Measurements from ENCODE around the gene SH2B2.

The SH2B2 gene

DNA sequence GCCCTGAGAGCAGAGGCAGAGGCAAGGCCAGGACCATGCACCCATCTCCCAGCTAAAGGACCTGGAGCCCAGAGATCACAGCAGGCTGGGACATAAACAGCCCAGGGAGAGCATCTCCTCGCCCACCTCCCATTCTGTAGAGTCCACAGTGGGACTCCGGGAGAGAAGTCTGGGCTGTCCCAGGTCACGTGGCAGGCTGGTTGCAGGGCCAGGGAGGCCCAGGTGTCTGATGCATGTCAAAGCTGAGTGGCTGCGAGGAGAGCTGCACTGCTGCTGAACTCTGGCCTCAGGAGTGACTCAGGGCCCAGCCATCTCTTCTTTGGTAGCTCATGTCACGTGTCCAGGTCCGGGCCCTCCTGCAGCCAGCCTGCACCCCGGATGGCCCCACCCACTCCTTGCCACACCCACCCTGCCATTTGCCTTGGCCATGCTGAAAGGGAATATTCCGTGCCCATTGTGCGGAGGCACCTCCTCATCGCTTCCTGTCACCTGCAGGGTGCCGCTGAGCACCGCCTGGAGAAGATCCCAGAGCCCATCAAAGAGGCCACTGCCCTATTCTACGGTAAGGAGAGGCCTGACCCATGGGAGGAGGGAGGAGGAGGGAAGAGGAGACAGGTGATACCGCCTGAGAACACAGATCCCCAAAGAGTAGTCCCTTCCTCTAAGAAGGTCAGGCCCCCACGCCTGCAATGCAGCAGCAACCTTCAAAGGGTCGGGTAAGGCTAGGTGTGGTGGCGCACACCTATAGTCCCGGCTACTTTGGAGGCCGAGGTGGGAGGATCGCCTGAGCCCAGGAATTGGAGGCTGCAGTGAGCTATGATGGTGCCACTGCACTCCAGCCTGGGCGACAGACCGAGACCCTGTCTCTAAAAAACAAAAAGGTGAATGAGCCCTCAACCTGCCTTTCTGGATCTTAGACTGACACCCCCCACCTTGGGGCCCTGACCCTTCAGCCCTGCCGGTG lies 12.6 kb upstream of the SH2B2 start:
- no peak for DNase-seq (ENCODE audit: low read depth)

GRCh38 chr7:102275123-102275703 lies 11.5 kb upstream of the SH2B2 start:
- no peak for DNase-seq (ENCODE audit: low read depth)
- TF ChIP-seq POLR2A (IDR thresholded peaks at IDR 0.05; ENCODE audit: extremely low read depth, insufficient read length): no peak
- no peak for TF ChIP-seq MYC (IDR thresholded peaks at IDR 0.05; ENCODE audit: low read depth, low read length)
- no peak for TF ChIP-seq MAX (IDR thresholded peaks at IDR 0.05; ENCODE audit: low read depth, low read length)
- TF ChIP-seq, protein P1, sequence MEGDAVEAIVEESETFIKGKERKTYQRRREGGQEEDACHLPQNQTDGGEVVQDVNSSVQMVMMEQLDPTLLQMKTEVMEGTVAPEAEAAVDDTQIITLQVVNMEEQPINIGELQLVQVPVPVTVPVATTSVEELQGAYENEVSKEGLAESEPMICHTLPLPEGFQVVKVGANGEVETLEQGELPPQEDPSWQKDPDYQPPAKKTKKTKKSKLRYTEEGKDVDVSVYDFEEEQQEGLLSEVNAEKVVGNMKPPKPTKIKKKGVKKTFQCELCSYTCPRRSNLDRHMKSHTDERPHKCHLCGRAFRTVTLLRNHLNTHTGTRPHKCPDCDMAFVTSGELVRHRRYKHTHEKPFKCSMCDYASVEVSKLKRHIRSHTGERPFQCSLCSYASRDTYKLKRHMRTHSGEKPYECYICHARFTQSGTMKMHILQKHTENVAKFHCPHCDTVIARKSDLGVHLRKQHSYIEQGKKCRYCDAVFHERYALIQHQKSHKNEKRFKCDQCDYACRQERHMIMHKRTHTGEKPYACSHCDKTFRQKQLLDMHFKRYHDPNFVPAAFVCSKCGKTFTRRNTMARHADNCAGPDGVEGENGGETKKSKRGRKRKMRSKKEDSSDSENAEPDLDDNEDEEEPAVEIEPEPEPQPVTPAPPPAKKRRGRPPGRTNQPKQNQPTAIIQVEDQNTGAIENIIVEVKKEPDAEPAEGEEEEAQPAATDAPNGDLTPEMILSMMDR (IDR thresholded peaks at IDR 0.05; ENCODE audit: low read depth, low read length): no peak
- H3K4me3 ChIP-seq (ENCODE audit: low read depth, low read length): no peak overlapping the region

More for the DNA sequence above, 12.6 kb upstream of the SH2B2 start:
- no peak for TF ChIP-seq POLR2A (IDR thresholded peaks at IDR 0.05; ENCODE audit: extremely low read depth, insufficient read length)
- TF ChIP-seq, protein P1 (IDR thresholded peaks at IDR 0.05; ENCODE audit: low read depth, low read length): no peak
- no peak for TF ChIP-seq MAX (IDR thresholded peaks at IDR 0.05; ENCODE audit: low read depth, low read length)
- no peak for TF ChIP-seq MYC (IDR thresholded peaks at IDR 0.05; ENCODE audit: low read depth, low read length)
- H3K4me3 ChIP-seq (ENCODE audit: low read depth, low read length): no peak overlapping the region

DNA sequence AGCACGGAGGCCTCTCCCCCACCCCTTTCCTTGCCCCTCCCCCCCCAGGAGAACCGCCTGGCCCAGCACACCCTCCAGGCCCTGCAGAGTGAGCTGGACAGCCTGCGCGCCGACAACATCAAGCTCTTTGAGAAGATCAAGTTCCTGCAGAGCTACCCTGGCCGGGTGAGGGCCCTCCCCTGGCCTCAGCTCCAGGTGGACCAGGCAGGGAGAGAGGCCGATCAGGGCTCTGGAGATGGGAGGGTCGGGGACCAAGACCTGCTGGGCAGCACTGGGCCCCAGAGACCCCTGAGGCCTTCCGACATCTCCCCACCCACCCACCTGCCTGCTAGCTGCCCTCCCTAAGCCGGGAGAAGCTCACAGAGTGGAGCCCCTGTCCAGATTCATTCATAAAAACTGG lies 8.8 kb upstream of the SH2B2 start:
- H3K4me3 ChIP-seq (ENCODE audit: low read depth, low read length): no peak overlapping the region
- no peak for DNase-seq (ENCODE audit: low read depth)
- no peak for TF ChIP-seq POLR2A (IDR thresholded peaks at IDR 0.05; ENCODE audit: extremely low read depth, insufficient read length)
- no peak for TF ChIP-seq MAX (IDR thresholded peaks at IDR 0.05; ENCODE audit: low read depth, low read length)
- TF ChIP-seq MYC (IDR thresholded peaks at IDR 0.05; ENCODE audit: low read depth, low read length): no peak
- TF ChIP-seq, protein P1 (IDR thresholded peaks at IDR 0.05; ENCODE audit: low read depth, low read length): no peak

DNA sequence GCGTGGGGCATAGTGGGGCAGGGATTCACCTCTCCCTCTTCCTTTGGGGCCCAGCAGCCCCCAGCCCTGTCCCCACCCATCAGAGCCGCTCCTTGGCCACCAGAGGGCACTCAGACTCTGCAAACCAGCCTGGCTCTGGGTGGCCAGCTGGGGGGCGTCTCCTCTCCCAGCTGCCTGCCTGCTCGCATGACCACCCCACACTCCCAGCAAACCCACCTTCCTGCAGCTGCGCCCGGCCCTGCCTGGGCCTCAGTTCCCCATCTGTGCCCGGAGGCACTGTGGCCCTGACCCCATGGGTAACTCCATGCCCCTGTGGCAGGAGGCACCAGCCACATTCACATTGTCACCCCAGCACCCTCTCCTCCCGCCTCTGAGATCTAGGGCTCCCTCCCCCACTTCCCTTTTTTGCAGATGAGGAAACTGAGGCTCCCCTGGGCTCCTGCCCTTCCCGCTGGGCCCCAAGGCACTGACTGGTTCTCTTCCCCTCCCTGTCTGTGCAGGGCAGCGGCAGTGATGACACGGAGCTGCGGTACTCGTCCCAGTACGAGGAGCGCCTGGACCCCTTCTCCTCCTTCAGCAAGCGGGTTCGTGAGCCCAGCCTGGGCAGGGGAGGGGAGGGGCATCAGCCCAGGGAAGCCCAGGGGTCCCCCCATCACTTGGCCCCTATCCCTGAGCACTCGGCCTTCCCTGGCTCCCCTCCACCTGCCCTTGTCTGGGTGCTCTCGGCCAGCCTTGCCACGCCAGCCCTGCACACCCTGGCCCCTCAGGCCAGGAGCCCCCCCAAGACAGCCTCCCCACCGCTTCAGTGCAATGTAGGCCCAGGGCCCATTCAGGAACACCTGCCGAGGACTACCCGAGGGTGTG lies 6.9 kb upstream of the SH2B2 start:
- DNase-seq (ENCODE audit: low read depth): peak; percentile 92
- TF ChIP-seq, protein P1 (IDR thresholded peaks at IDR 0.05; ENCODE audit: low read depth, low read length): peak; percentile 95
- TF ChIP-seq MAX (IDR thresholded peaks at IDR 0.05; ENCODE audit: low read depth, low read length): peak; percentile 31; the same call in 1 of the 2 replicates
- TF ChIP-seq POLR2A (IDR thresholded peaks at IDR 0.05; ENCODE audit: extremely low read depth, insufficient read length): no peak
- TF ChIP-seq MYC (IDR thresholded peaks at IDR 0.05; ENCODE audit: low read depth, low read length): no peak
- H3K4me3 ChIP-seq (ENCODE audit: low read depth, low read length): no peak overlapping the region

- no peak for DNase-seq (ENCODE audit: low read depth)
- TF ChIP-seq, protein P1 (IDR thresholded peaks at IDR 0.05; ENCODE audit: low read depth, low read length): no peak
- no peak for TF ChIP-seq MYC (IDR thresholded peaks at IDR 0.05; ENCODE audit: low read depth, low read length)
- TF ChIP-seq MAX (IDR thresholded peaks at IDR 0.05; ENCODE audit: low read depth, low read length): no peak
- no peak for TF ChIP-seq POLR2A (IDR thresholded peaks at IDR 0.05; ENCODE audit: extremely low read depth, insufficient read length)
- H3K4me3 ChIP-seq (ENCODE audit: low read depth, low read length): no peak overlapping the region
Observed at GRCh38 chr7:102280521-102280920, 6.1 kb upstream of the SH2B2 start.

All from NB4 (cell line).